HPDE6-E6E7 (cell line): ENCODE results near the gene CCDC51.
A peak's percentile ranks its signal among the peaks of the same experiment; 100 is the strongest.
"Not testable (repeated sequence)": the region's sequence is repeated elsewhere in the genome, so short reads cannot be mapped to it uniquely, and the experiment has no call there.

ENCODE experiments used
- DNase-seq: peaks from one replicate; pipeline ENCODE4 v3.0.0; 2011; ENCODE audit warnings: missing footprints; ENCODE audit errors: extremely low spot score

The CCDC51 gene

GRCh38 chr3:48439820-48440589 is at the start of gene CCDC51, which contains the start of gene TMA7:
Gene CCDC51 (minus strand): TSS chr3:48440119. CDS start chr3:48435128, 4,991 bp downstream.
Gene TMA7 (plus strand): TSS chr3:48440257. CDS start chr3:48440297, 40 bp downstream.
- DNase-seq = peak; percentile 77

GRCh38 chr3:48486952-48487351 is 47.0 kb upstream of the CCDC51 start:
- no peak for DNase-seq

GRCh38 chr3:48482822-48483221 is 42.9 kb upstream of the CCDC51 start:
- DNase-seq = not testable (repeated sequence)

GRCh38 chr3:48480891-48481290 is 41.0 kb upstream of the CCDC51 start:
- DNase-seq = not testable (repeated sequence)

GRCh38 chr3:48478626-48479555 is 39.0 kb upstream of the CCDC51 start:
- DNase-seq = no peak

GRCh38 chr3:48477959-48478520 is 38.1 kb upstream of the CCDC51 start:
- no peak for DNase-seq

- DNase-seq = no peak
These were observed 36.6 kb upstream of the CCDC51 start for GRCh38 chr3:48476426-48477053.

- DNase-seq = no peak
These were observed 35.3 kb upstream of the CCDC51 start for GRCh38 chr3:48475188-48475587.

GRCh38 chr3:48474619-48475018 is 34.7 kb upstream of the CCDC51 start:
- DNase-seq = no peak

GRCh38 chr3:48474031-48474430 is 34.1 kb upstream of the CCDC51 start:
- DNase-seq = not testable (repeated sequence)

- no peak for DNase-seq
These were observed 33.7 kb upstream of the CCDC51 start for GRCh38 chr3:48473617-48473952.

- peak; percentile 54 for DNase-seq
These were observed 33.2 kb upstream of the CCDC51 start for GRCh38 chr3:48472923-48473616.

GRCh38 chr3:48472673-48472922 is 32.7 kb upstream of the CCDC51 start:
- DNase-seq = no peak

- no peak for DNase-seq
These were observed 30.4 kb upstream of the CCDC51 start for GRCh38 chr3:48470286-48470685.

- DNase-seq = no peak
These were observed 29.4 kb upstream of the CCDC51 start for GRCh38 chr3:48469046-48469915.

- DNase-seq = no peak
These were observed 28.4 kb upstream of the CCDC51 start for GRCh38 chr3:48468329-48468731.

- no peak for DNase-seq
These were observed 27.8 kb upstream of the CCDC51 start for GRCh38 chr3:48467473-48468267.

- no peak for DNase-seq
These were observed 27.2 kb upstream of the CCDC51 start for GRCh38 chr3:48467110-48467454.

- DNase-seq = no peak
These were observed 26.6 kb upstream of the CCDC51 start for GRCh38 chr3:48466386-48467109.
